Tibial artery (tissue), 4 donors: ENCODE measurements around the gene DUS3L.

Source experiments
- DNase-seq, 2 donors: peaks; one replicate each; pipeline ENCODE4 v3.0.0-alpha.2; 2019
- H3K27ac ChIP-seq, 2 donors: fragments of 200-600 bp; sonication (generic) in 1 of 2; 1 replicate in 1 of 2; 2 replicates in 1 of 2; pipeline ENCODE4 v1.5.1; 2018 to 2019; ENCODE audit warnings: mild to moderate bottlenecking in 1 of 2
- H3K27me3 ChIP-seq, 2 donors: fragments of 200-600 bp; sonication (generic) in 1 of 2; one replicate each; pipeline versions ENCODE4 v1.5.1 to v1.6.0; 2016 to 2019
- H3K36me3 ChIP-seq, 3 donors: fragments of 200-600 bp; sonication (generic) in 2 of 3; one replicate each; pipeline ENCODE4 v1.5.1; 2016 to 2019; ENCODE audit warnings: mild to moderate bottlenecking in 2 of 3
- H3K4me1 ChIP-seq, 4 donors: fragments of 200-600 bp; sonication (generic) in 2 of 4; 1 replicate in 3 of 4; 2 replicates in 1 of 4; pipeline ENCODE4 v1.5.1; 2016 to 2019
- H3K4me3 ChIP-seq, 2 donors: fragments of 200-600 bp; sonication (generic) in 1 of 2; 1 replicate in 1 of 2; 2 replicates in 1 of 2; pipeline ENCODE4 v1.5.1; 2018 to 2019; ENCODE audit warnings: mild to moderate bottlenecking in 2 of 2
- H3K9me3 ChIP-seq, 3 donors: fragments of 200-600 bp; sonication (generic) in 1 of 3; one replicate each; pipeline ENCODE4 v1.5.1; 2016 to 2019
- intact Hi-C: fragments of 100-400 bp; cut with DNase I; formaldehyde crosslinking; loops from one replicate; pipeline ENCODE4 v1.15.0; 2023; ENCODE audit warnings: low total_unique reads
- TF ChIP-seq, protein P1 (sequence below), 2 experiments: fragments of 200-600 bp in 1 of 2; fragments of 450-650 bp in 1 of 2; IDR thresholded peaks; one replicate each; pipeline ENCODE4 v1.5.1; 2017 to 2019; ENCODE audit warnings: antibody characterized with exemption in 2 of 2, mild to moderate bottlenecking in 1 of 2, moderate library complexity in 1 of 2

The DUS3L gene

DNA sequence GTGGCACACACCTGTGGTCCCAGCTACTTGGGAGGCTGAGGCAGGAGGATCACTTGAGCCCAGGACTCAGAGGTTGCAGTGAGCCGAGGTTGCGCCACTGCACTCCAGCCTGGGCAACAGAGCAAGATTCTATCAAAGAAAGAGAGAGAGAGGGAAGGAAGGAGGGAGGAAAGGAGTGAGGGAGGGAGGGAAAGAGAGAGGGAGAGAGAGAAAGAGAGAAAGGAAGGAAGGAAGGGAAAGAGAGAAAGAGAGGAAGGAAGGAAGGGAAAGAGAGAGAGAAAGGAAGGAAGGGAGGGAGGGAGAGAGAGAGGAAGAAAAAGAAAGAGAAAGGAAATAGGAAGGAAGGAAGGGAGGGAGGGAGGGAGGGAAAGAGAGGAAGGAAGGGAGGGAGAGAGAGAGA, 26.3 kb upstream of the DUS3L start:
- peaks cover 0 to 53% of the 10 kb centered on the region in 2 donors for H3K27me3 ChIP-seq
- H3K4me1 ChIP-seq: peaks cover 0 to 4% (median 0%) of the 10 kb centered on the region in 4 donors
- H3K9me3 ChIP-seq: no peaks in the 10 kb centered on the region
- intact Hi-C loops: no loop called here
- no peak for DNase-seq
- H3K27ac ChIP-seq: no peak overlapping the region
- H3K36me3 ChIP-seq: no peaks in the 10 kb centered on the region
- TF ChIP-seq, protein P1, sequence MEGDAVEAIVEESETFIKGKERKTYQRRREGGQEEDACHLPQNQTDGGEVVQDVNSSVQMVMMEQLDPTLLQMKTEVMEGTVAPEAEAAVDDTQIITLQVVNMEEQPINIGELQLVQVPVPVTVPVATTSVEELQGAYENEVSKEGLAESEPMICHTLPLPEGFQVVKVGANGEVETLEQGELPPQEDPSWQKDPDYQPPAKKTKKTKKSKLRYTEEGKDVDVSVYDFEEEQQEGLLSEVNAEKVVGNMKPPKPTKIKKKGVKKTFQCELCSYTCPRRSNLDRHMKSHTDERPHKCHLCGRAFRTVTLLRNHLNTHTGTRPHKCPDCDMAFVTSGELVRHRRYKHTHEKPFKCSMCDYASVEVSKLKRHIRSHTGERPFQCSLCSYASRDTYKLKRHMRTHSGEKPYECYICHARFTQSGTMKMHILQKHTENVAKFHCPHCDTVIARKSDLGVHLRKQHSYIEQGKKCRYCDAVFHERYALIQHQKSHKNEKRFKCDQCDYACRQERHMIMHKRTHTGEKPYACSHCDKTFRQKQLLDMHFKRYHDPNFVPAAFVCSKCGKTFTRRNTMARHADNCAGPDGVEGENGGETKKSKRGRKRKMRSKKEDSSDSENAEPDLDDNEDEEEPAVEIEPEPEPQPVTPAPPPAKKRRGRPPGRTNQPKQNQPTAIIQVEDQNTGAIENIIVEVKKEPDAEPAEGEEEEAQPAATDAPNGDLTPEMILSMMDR (IDR thresholded peaks at IDR 0.05): no peak
- H3K4me3 ChIP-seq: no peak overlapping the region

DNA sequence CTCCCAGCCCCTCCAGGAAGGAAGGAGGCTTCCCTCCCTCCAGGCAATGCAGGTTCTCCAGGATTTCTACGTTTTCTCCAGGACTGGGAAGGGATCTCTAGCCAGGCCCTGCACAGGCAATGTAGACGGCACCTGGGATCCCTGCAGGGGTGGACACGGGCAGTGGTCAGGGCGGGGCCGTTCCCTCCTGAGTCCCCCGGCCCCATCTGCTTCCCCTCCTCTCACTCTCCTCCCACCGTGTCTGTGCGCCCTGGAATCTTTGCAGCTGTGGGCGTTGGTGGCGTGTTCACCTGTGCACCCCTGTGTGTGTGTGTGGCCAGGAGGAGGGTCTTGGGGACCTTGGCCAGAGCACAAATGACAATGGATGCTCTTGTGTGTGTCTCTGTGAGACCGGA, 23.9 kb upstream of the DUS3L start:
- TF ChIP-seq, protein P1 (IDR thresholded peaks at IDR 0.05): no peak
- intact Hi-C loops: no loop called here
- Histone ChIP-seq H3K9me3 (no peaks in the 10 kb centered on the region), H3K27me3 (peaks cover 0 to 45% of the 10 kb centered on the region in 2 donors), H3K4me1 (no peaks in the 10 kb centered on the region), H3K4me3 (no peak overlapping the region), H3K27ac (no peak overlapping the region), H3K36me3 (no peaks in the 10 kb centered on the region)
- DNase-seq: no peak

DNA sequence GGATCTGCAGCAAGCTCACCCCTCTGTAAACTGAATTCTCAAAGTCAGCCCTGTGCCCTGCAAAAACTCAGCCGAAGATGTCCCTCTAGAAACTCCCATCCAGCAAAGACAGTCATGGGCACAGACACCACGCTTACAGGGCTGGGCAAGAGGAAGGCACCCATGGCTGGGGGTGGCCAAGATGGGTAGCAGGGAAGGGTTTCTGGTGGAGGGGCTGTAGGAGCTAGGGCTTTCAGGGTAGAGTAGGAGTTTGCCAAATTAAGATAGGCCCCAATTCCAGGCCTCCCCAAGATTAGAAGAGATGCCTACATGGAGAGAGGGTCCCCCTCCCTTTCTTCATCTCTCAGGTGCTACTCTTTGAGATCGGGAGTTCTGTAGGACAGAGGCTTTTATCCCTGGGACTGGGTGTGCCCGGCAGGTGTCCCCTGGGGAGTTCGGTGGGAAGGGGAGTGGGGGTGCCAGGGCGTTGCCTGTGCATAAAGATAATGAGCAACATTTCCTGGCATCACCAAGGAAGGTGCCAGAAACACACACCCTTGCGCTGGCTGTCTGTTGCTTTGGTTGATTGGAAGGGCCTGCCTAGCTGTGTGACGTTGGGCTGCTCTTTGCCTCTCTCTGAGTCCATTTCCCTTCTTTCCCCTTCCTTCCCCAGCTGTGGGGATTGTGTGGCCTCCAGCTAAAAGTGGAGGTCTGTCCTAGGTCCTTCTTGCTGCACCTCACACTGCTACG, 23.3 kb upstream of the DUS3L start:
- no peak overlapping the region for H3K27ac ChIP-seq
- peaks cover 0 to 41% of the 10 kb centered on the region in 2 donors for H3K27me3 ChIP-seq
- intact Hi-C loops: no loop called here
- H3K4me3 ChIP-seq: no peak overlapping the region
- no peaks in the 10 kb centered on the region for H3K9me3 ChIP-seq
- no peaks in the 10 kb centered on the region for H3K4me1 ChIP-seq
- H3K36me3 ChIP-seq: no peaks in the 10 kb centered on the region
- TF ChIP-seq, protein P1 (IDR thresholded peaks at IDR 0.05): no peak
- DNase-seq: no peak

DNA sequence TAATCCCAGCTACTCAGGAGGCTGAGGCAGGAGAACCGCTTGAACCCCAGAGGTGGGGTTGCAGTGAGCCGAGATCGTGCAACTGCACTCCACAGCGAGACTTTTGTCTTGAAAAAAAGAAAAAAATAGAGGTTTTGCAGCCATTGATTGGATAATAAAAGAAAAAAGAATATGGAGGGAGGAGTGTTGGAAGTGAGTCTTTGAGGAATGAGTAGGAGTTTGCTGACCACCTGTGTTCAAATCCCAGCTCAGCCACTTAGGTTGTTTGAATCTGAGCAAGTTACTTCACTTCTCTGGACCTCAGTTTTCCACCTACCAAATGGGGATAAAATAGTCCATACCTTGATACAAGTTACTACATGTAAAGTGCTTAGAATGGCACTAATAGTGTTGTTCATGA, 20.2 kb upstream of the DUS3L start:
- no peaks in the 10 kb centered on the region for H3K36me3 ChIP-seq
- H3K27ac ChIP-seq: no peak overlapping the region
- intact Hi-C loops: no loop called here
- H3K9me3 ChIP-seq: no peaks in the 10 kb centered on the region
- DNase-seq: no peak
- peaks cover 0 to 43% of the 10 kb centered on the region in 2 donors for H3K27me3 ChIP-seq
- no peaks in the 10 kb centered on the region for H3K4me1 ChIP-seq
- TF ChIP-seq, protein P1 (IDR thresholded peaks at IDR 0.05): no peak
- H3K4me3 ChIP-seq: no peak overlapping the region

DNA sequence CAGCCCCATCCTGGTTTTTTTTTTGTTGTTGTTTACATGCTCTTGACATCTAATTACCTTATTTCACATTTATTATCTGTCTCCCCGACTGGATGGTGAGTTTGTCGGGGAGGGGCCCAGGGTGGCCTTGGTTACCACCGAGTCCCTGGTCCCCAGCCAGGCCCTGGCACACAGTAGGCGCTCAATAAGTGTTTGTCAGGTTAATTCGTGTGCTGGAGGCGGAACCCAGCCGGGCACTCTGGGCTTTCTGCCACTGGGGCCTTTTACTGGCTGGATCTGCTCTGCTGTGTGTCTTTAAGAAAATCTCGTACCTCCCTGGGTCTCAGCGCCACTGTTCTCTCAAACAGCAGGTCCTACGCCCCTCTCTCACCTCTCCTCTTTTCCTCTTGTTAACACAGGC, 18.5 kb upstream of the DUS3L start:
- intact Hi-C loops: no loop called here
- Histone ChIP-seq H3K27me3 (peaks cover 0 to 50% of the 10 kb centered on the region in 2 donors), H3K4me1 (peaks cover 0 to 3% (median 0%) of the 10 kb centered on the region in 4 donors), H3K4me3 (no peak overlapping the region), H3K36me3 (no peaks in the 10 kb centered on the region), H3K9me3 (no peaks in the 10 kb centered on the region), H3K27ac (no peak overlapping the region)
- no peak for DNase-seq
- TF ChIP-seq, protein P1 (IDR thresholded peaks at IDR 0.05): no peak
